ENCODE results near the gene HIPK4.

Gene HIPK4

GRCh38 chr19:40360708-40361241 is 29.2 kb downstream of the HIPK4 start:
- no peaks in the 10 kb centered on the region for H3K36me3 ChIP-seq (ENCODE audit: control insufficient read depth, insufficient read depth, low read length)
- H3K27me3 ChIP-seq (replicated peaks; ENCODE audit: control insufficient read depth, insufficient read depth, low read length): no peaks in the 10 kb centered on the region
- no peak for DNase-seq (ENCODE audit: extremely low read depth, insufficient read length)
- TF ChIP-seq CTCF (IDR thresholded peaks at IDR 0.05; ENCODE audit: insufficient read depth, low read length, poor library complexity, severe bottlenecking): no peak
- H3K4me3 ChIP-seq (replicated peaks; ENCODE audit: low read depth, low read length): no peak overlapping the region

GRCh38 chr19:40360020-40360707 is 29.8 kb downstream of the HIPK4 start:
- Histone ChIP-seq H3K27me3 (replicated peaks; ENCODE audit: control insufficient read depth, insufficient read depth, low read length) (no peaks in the 10 kb centered on the region), H3K36me3 (ENCODE audit: control insufficient read depth, insufficient read depth, low read length) (no peaks in the 10 kb centered on the region), H3K4me3 (replicated peaks; ENCODE audit: low read depth, low read length) (no peak overlapping the region)
- no peak for TF ChIP-seq CTCF (IDR thresholded peaks at IDR 0.05; ENCODE audit: insufficient read depth, low read length, poor library complexity, severe bottlenecking)
- DNase-seq (ENCODE audit: extremely low read depth, insufficient read length): no peak

- DNase-seq (ENCODE audit: extremely low read depth, insufficient read length): peak; percentile 73
- H3K4me3 ChIP-seq (replicated peaks; ENCODE audit: low read depth, low read length): no peak overlapping the region
- no peaks in the 10 kb centered on the region for H3K36me3 ChIP-seq (ENCODE audit: control insufficient read depth, insufficient read depth, low read length)
- H3K27me3 ChIP-seq (replicated peaks; ENCODE audit: control insufficient read depth, insufficient read depth, low read length): no peaks in the 10 kb centered on the region
- no peak for TF ChIP-seq CTCF (IDR thresholded peaks at IDR 0.05; ENCODE audit: insufficient read depth, low read length, poor library complexity, severe bottlenecking)
Measured at GRCh38 chr19:40358773-40359172, 31.2 kb downstream of the HIPK4 start.

- no peak for TF ChIP-seq CTCF (IDR thresholded peaks at IDR 0.05; ENCODE audit: insufficient read depth, low read length, poor library complexity, severe bottlenecking)
- Histone ChIP-seq H3K36me3 (ENCODE audit: control insufficient read depth, insufficient read depth, low read length) (no peaks in the 10 kb centered on the region), H3K27me3 (replicated peaks; ENCODE audit: control insufficient read depth, insufficient read depth, low read length) (no peaks in the 10 kb centered on the region), H3K4me3 (replicated peaks; ENCODE audit: low read depth, low read length) (no peak overlapping the region)
- DNase-seq (ENCODE audit: extremely low read depth, insufficient read length): no peak
Measured at GRCh38 chr19:40357640-40358039, 32.3 kb downstream of the HIPK4 start.

- DNase-seq (ENCODE audit: extremely low read depth, insufficient read length): no peak
- no peak overlapping the region for H3K4me3 ChIP-seq (replicated peaks; ENCODE audit: low read depth, low read length)
- TF ChIP-seq CTCF (IDR thresholded peaks at IDR 0.05; ENCODE audit: insufficient read depth, low read length, poor library complexity, severe bottlenecking): no peak
- no peaks in the 10 kb centered on the region for H3K27me3 ChIP-seq (replicated peaks; ENCODE audit: control insufficient read depth, insufficient read depth, low read length)
- no peaks in the 10 kb centered on the region for H3K36me3 ChIP-seq (ENCODE audit: control insufficient read depth, insufficient read depth, low read length)
Measured at GRCh38 chr19:40356681-40357595, 33.0 kb downstream of the HIPK4 start.
